ENCODE data around the gene GGA1. TPM values are rescaled to one million over a fixed set of nuclear protein-coding genes. Genes with fewer than 3 reads are reported as not detected.

The GGA1 gene
- total and polyA plus RNA-seq, 9 of the 15 experiments (the other 6 are each of a cell fraction or from before 2014, with no cell fraction given) = 1.5 to 69.5 (median 31.6) TPM

DNA sequence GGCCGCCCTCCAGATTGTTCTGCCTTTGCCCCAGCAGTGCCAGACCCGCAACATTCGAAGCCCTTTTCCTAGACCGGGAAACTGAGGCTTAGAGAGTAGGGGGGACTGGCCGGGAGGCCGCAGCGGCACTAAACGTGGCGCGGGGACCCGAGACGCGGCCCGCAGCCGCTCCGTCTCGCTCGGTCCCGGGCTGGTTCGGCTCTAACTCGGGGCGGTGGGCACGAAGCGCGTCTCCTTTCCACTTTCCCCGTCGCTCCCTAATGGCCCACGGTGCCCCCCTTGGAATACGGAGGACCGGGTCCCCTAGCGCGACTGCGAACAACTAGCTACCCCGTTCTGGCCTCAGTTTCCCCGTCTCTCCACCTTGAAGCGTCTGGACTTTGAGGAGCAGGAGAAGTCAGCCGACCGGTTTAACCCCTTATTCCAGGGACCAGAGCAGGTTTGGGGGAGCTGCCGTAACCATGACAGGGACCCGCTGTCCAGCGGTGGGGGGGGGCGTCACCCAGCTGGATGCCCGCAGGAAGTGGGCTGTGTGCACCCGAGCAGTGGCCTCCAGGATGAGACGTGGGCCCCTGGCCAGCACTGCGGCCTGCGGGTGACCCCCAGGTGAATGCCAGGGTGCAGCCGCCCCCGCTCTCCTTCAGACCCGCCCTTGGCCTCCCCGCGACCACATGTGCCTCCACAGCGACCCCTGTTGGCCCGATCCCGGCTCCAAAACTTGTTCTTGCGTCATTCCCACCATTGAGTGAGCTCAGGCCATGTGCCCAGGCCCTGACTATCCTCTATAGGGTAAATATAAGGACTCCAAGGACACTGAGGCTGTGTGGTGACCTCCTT is 47.2 kb upstream of the GGA1 start (continued):
- TF ChIP-seq VEZF1 (CRISPR knock-in tag; IDR thresholded peaks at IDR 0.05) (peak; percentile 77), ZNF12 (CRISPR knock-in tag; IDR thresholded peaks at IDR 0.05) (no peak), ZNF143 (CRISPR knock-in tag; IDR thresholded peaks at IDR 0.05) (0 out of 2 replicates have a peak, but pooled peaks have one; percentile 3), CHD4 (IDR thresholded peaks at IDR 0.05; ENCODE audit: insufficient read depth, insufficient replicate concordance, low read depth, low read length, poor library complexity, severe bottlenecking) (no peak), ZBTB2 (IDR thresholded peaks at IDR 0.05) (no peak), FIP1L1 (IDR thresholded peaks at IDR 0.05; ENCODE audit: low read depth, low read length, poor library complexity, severe bottlenecking) (no peak), MAFG (tag; conservative IDR thresholded peaks at IDR 0.05) (no peak), E2F3 (CRISPR knock-in tag; IDR thresholded peaks at IDR 0.05) (no peak), ZNF57 (CRISPR knock-in tag; IDR thresholded peaks at IDR 0.05) (no peak), HDAC1 (IDR thresholded peaks at IDR 0.05) (peak in 1 of 2 experiments; percentile 81; a peak in 2 of 4 replicates), BRCA1 (IDR thresholded peaks at IDR 0.05) (no peak), BRCA1 (CRISPR knock-in tag; IDR thresholded peaks at IDR 0.05) (no peak), PCBP2 (IDR thresholded peaks at IDR 0.05; ENCODE audit: low read depth, low read length, poor library complexity, severe bottlenecking) (no peak), ZBTB1 (CRISPR knock-in tag; IDR thresholded peaks at IDR 0.05; ENCODE audit: borderline replicate concordance, low read depth) (no peak)
- TF ChIP-seq, protein P1, sequence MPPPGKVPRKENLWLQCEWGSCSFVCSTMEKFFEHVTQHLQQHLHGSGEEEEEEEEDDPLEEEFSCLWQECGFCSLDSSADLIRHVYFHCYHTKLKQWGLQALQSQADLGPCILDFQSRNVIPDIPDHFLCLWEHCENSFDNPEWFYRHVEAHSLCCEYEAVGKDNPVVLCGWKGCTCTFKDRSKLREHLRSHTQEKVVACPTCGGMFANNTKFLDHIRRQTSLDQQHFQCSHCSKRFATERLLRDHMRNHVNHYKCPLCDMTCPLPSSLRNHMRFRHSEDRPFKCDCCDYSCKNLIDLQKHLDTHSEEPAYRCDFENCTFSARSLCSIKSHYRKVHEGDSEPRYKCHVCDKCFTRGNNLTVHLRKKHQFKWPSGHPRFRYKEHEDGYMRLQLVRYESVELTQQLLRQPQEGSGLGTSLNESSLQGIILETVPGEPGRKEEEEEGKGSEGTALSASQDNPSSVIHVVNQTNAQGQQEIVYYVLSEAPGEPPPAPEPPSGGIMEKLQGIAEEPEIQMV (tag; conservative IDR thresholded peaks at IDR 0.05; ENCODE audit: low read depth) = no peak
- TF ChIP-seq, protein P2, sequence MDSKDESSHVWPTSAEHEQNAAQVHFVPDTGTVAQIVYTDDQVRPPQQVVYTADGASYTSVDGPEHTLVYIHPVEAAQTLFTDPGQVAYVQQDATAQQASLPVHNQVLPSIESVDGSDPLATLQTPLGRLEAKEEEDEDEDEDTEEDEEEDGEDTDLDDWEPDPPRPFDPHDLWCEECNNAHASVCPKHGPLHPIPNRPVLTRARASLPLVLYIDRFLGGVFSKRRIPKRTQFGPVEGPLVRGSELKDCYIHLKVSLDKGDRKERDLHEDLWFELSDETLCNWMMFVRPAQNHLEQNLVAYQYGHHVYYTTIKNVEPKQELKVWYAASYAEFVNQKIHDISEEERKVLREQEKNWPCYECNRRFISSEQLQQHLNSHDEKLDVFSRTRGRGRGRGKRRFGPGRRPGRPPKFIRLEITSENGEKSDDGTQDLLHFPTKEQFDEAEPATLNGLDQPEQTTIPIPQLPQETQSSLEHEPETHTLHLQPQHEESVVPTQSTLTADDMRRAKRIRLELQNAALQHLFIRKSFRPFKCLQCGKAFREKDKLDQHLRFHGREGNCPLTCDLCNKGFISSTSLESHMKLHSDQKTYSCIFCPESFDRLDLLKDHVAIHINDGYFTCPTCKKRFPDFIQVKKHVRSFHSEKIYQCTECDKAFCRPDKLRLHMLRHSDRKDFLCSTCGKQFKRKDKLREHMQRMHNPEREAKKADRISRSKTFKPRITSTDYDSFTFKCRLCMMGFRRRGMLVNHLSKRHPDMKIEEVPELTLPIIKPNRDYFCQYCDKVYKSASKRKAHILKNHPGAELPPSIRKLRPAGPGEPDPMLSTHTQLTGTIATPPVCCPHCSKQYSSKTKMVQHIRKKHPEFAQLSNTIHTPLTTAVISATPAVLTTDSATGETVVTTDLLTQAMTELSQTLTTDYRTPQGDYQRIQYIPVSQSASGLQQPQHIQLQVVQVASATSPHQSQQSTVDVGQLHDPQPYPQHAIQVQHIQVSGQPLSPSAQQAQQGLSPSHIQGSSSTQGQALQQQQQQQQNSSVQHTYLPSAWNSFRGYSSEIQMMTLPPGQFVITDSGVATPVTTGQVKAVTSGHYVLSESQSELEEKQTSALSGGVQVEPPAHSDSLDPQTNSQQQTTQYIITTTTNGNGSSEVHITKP (IDR thresholded peaks at IDR 0.05; ENCODE audit: partially characterized antibody) = no peak
- TF ChIP-seq, protein P3, sequence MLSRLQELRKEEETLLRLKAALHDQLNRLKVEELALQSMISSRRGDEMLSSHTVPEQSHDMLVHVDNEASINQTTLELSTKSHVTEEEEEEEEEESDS (CRISPR knock-in tag; IDR thresholded peaks at IDR 0.05) = no peak
- TF ChIP-seq, protein P4, sequence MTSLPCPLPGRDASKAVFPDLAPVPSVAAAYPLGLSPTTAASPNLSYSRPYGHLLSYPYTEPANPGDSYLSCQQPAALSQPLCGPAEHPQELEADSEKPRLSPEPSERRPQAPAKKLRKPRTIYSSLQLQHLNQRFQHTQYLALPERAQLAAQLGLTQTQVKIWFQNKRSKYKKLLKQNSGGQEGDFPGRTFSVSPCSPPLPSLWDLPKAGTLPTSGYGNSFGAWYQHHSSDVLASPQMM (CRISPR knock-in tag; IDR thresholded peaks at IDR 0.05) = no peak

All from K562 (cell line).